Daoy (cell line): ENCODE measurements around the gene EDARADD. TPM values are rescaled to one million over a fixed set of nuclear protein-coding genes. Genes with fewer than 3 reads are reported as not detected.
"Not testable (repeated sequence)": the region's sequence is repeated elsewhere in the genome, so short reads cannot be mapped to it uniquely, and the experiment has no call there.

ENCODE experiments used
- DNase-seq: peaks from one replicate; pipeline ENCODE4 v3.0.0-alpha.2; 2015; ENCODE audit warnings: low read depth
- total RNA-seq: library from RNA; depleted of rRNA; stranded (reverse); fragments of >200 nt; shearing (Covaris generic); gene quantifications from 2 replicates; pipeline ENCODE4 v1.2.3, GENCODE V29; 2014

The EDARADD gene
- total RNA-seq, 1 experiment from 2014 or later: 2.7 TPM

- DNase-seq: not testable (repeated sequence)
These were observed 95.1 kb downstream of the EDARADD start for GRCh38 chr1:236489161-236489560.

- peak; percentile 50 for DNase-seq
These were observed 95.8 kb downstream of the EDARADD start for GRCh38 chr1:236489710-236490377.

- DNase-seq: no peak
These were observed 97.5 kb downstream of the EDARADD start for GRCh38 chr1:236491469-236492136.

GRCh38 chr1:236492378-236492777 is 98.3 kb downstream of the EDARADD start:
- DNase-seq: no peak

GRCh38 chr1:236494082-236494481 is 100.0 kb downstream of the EDARADD start:
- no peak for DNase-seq

GRCh38 chr1:236494586-236495466 is 100.7 kb downstream of the EDARADD start:
- DNase-seq: no peak

- DNase-seq: no peak
These were observed 101.5 kb downstream of the EDARADD start for GRCh38 chr1:236495467-236496112.

- DNase-seq: no peak
These were observed 103.8 kb downstream of the EDARADD start for GRCh38 chr1:236497908-236498307.

- DNase-seq: no peak
These were observed 107.0 kb downstream of the EDARADD start for GRCh38 chr1:236501093-236501492.

- peak; percentile 71 for DNase-seq
These were observed 108.5 kb downstream of the EDARADD start for GRCh38 chr1:236502579-236502971.

GRCh38 chr1:236502972-236503639 is 109.0 kb downstream of the EDARADD start:
- DNase-seq: peak; percentile 93

- not testable (repeated sequence) for DNase-seq
These were observed 110.3 kb downstream of the EDARADD start for GRCh38 chr1:236504338-236504737.

- DNase-seq: peak; percentile 63
These were observed 113.1 kb downstream of the EDARADD start for GRCh38 chr1:236507022-236507700.

GRCh38 chr1:236508593-236509027 is 114.5 kb downstream of the EDARADD start:
- no peak for DNase-seq

GRCh38 chr1:236509203-236509602 is 115.1 kb downstream of the EDARADD start:
- no peak for DNase-seq

- DNase-seq: no peak
These were observed 115.7 kb downstream of the EDARADD start for GRCh38 chr1:236509647-236510401.

- no peak for DNase-seq
These were observed 117.8 kb downstream of the EDARADD start for GRCh38 chr1:236511735-236512418.

GRCh38 chr1:236514703-236515442 is 120.8 kb downstream of the EDARADD start:
- DNase-seq: no peak
